HCT116 (cell line): ENCODE data around the gene IQGAP2. TPM values are rescaled to one million over a fixed set of nuclear protein-coding genes. Genes with fewer than 3 reads are reported as not detected.
A peak's percentile ranks its signal among the peaks of the same experiment; 100 is the strongest.

ENCODE experiments used
- ATAC-seq: fragments of 200-7000 bp; cut with Tn5 transposase; 2 replicates; pipeline ENCODE4 v1.9.1; 2020; ENCODE audit warnings: mild to moderate bottlenecking, moderate library complexity
- BruUV-seq: library from RNA; stranded (reverse); fragments of 400-500 nt; replicated peaks from 2 replicates; lab custom pipeline; 2021; lab: Mats Ljungman, UMichigan
- CTCF ChIA-PET: fragments of 300-600 bp; sonication (Branson Sonifier 250); formaldehyde crosslinking; loops from one replicate; lab custom pipeline; 2021; ENCODE audit warnings: antibody characterized with exemption; lab: Charles Lee
- POLR2A ChIA-PET: fragments of 300-600, 350-600 bp; sonication (Branson Sonifier 250); formaldehyde crosslinking; loops from one replicate; lab custom pipeline; 2021; ENCODE audit warnings: antibody characterized with exemption; lab: Charles Lee
- RAD21 ChIA-PET, 2 experiments: fragments of 300-600 bp; sonication (Branson Sonifier 250); formaldehyde crosslinking; loops; one replicate each; lab custom pipeline; 2023; ENCODE audit warnings: low total read pairs in 2 of 2; ENCODE audit not compliant: uncharacterized antibody in 2 of 2, unreplicated experiment in 2 of 2, low non-redundant PET in 1 of 2; lab: Charles Lee
- DNase-seq: peaks from one replicate; pipeline ENCODE4 v3.0.0-alpha.2; 2010; ENCODE audit warnings: low read depth, low spot score
- H2AFZ ChIP-seq: fragments of 200-600 bp; shearing (Covaris generic), sonication (generic); 2 replicates; pipeline ENCODE4 v1.6.1; 2017; ENCODE audit warnings: low read depth, mixed run types, mixed read lengths, antibody characterized with exemption, low read length; ENCODE audit not compliant: poor library complexity, severe bottlenecking
- H3K27ac ChIP-seq: 2 replicates; pipeline ENCODE4 v1.5.1; 2012; ENCODE audit warnings: low read depth, low read length
- H3K27me3 ChIP-seq: fragments of 200-600 bp; sonication (generic); 2 replicates; pipeline ENCODE4 v1.6.1; 2016; ENCODE audit warnings: mixed run types, low read length, mixed read lengths; ENCODE audit not compliant: insufficient read depth
- H3K36me3 ChIP-seq, 2 experiments: fragments of 200-500 bp in 1 of 2; fragments of 200-600 bp in 1 of 2; sonication (Bioruptor generic) in 1 of 2; sonication (generic) in 1 of 2; 2 replicates each; pipeline versions ENCODE4 v1.5.1 to v1.6.1; 2014 to 2016; ENCODE audit warnings: low read length in 2 of 2, inconsistent platforms in 1 of 2, mixed read lengths in 1 of 2, mixed run types in 1 of 2; ENCODE audit not compliant: insufficient read depth in 2 of 2, control insufficient read depth in 1 of 2
- H3K4me1 ChIP-seq, 2 experiments: fragments of 200-600 bp in 1 of 2; sonication (generic) in 1 of 2; 2 replicates each; pipeline versions ENCODE4 v1.5.1 to v1.6.1; 2012 to 2017; ENCODE audit warnings: low read length in 2 of 2, inconsistent platforms in 1 of 2, mild to moderate bottlenecking in 1 of 2, mixed read lengths in 1 of 2, mixed run types in 1 of 2, moderate library complexity in 1 of 2; ENCODE audit not compliant: insufficient read depth in 2 of 2, control insufficient read depth in 1 of 2
- H3K4me2 ChIP-seq: fragments of 200-600 bp; sonication (generic); 2 replicates; pipeline ENCODE4 v1.6.1; 2017; ENCODE audit warnings: mixed run types, low read length, mixed read lengths
- H3K4me3 ChIP-seq, 2 experiments: fragments of 200-600 bp in 1 of 2; sonication (generic) in 1 of 2; replicated peaks in 1 of 2; 2 replicates each; pipeline ENCODE4 v1.5.1; 2011 to 2016; ENCODE audit warnings: low read length in 2 of 2, control low read depth in 1 of 2, low read depth in 1 of 2, mild to moderate bottlenecking in 1 of 2, mixed read lengths in 1 of 2, mixed run types in 1 of 2
- H3K79me2 ChIP-seq: fragments of 200-600 bp; sonication (generic); 2 replicates; pipeline ENCODE4 v1.6.1; 2017; ENCODE audit warnings: mild to moderate bottlenecking, mixed run types, low read length, moderate library complexity, mixed read lengths; ENCODE audit not compliant: insufficient read depth
- H3K9ac ChIP-seq: fragments of 200-600 bp; sonication (generic); 2 replicates; pipeline ENCODE4 v1.6.1; 2016; ENCODE audit warnings: low read length, mixed read lengths
- H3K9me2 ChIP-seq: fragments of 200-600 bp; sonication (generic), shearing (Covaris generic); 2 replicates; pipeline ENCODE4 v1.6.1; 2017; ENCODE audit warnings: mixed run types, mild to moderate bottlenecking, moderate library complexity; ENCODE audit not compliant: insufficient read depth
- H3K9me3 ChIP-seq, 2 experiments: fragments of 200-500 bp in 1 of 2; fragments of 200-600 bp in 1 of 2; sonication (Bioruptor generic) in 1 of 2; sonication (generic) in 1 of 2; 2 replicates each; pipeline ENCODE4 v1.6.1; 2014 to 2017; ENCODE audit warnings: low read length in 2 of 2, mixed read lengths in 2 of 2, inconsistent platforms in 1 of 2, low read depth in 1 of 2, mild to moderate bottlenecking in 1 of 2, mixed run types in 1 of 2, moderate library complexity in 1 of 2; ENCODE audit not compliant: control insufficient read depth in 1 of 2, insufficient read depth in 1 of 2
- H4K20me1 ChIP-seq: fragments of 200-600 bp; sonication (generic), shearing (Covaris generic); 2 replicates; pipeline ENCODE4 v1.6.1; 2017; ENCODE audit warnings: mixed run types, mild to moderate bottlenecking, moderate library complexity; ENCODE audit not compliant: insufficient read depth
- ATF3 ChIP-seq: IDR thresholded peaks from 2 replicates; pipeline ENCODE4 v1.6.1; 2012
- CBX3 ChIP-seq: IDR thresholded peaks from 2 replicates; pipeline ENCODE4 v1.6.1; 2012; ENCODE audit warnings: low read depth
- CEBPB ChIP-seq: IDR thresholded peaks from 2 replicates; pipeline ENCODE4 v1.6.1; 2012; ENCODE audit warnings: low read depth
- CTCF ChIP-seq, 3 experiments: fragments of 200-600 bp in 1 of 3; sonication (generic) in 1 of 3; IDR thresholded peaks in 2 of 3; conservative IDR thresholded peaks in 1 of 3; 2 replicates each; pipeline ENCODE4 v1.5.1; 2012 to 2017; ENCODE audit warnings: low read depth in 2 of 3, low read length in 2 of 3, antibody characterized with exemption in 1 of 3, borderline replicate concordance in 1 of 3, control low read depth in 1 of 3, mild to moderate bottlenecking in 1 of 3, mixed read lengths in 1 of 3, mixed run types in 1 of 3, moderate library complexity in 1 of 3; ENCODE audit not compliant: insufficient read depth in 1 of 3
- EGR1 ChIP-seq: IDR thresholded peaks from 2 replicates; pipeline ENCODE4 v1.6.1; 2012; ENCODE audit warnings: low read depth
- ELF1 ChIP-seq: IDR thresholded peaks from 2 replicates; pipeline ENCODE4 v1.6.1; 2012; ENCODE audit warnings: low read depth, borderline replicate concordance
- EZH2phosphoT487 ChIP-seq: fragments of 200-600 bp; IDR thresholded peaks from 2 replicates; pipeline ENCODE4 v1.6.1; 2018; ENCODE audit warnings: antibody characterized with exemption, borderline replicate concordance
- FOSL1 ChIP-seq: IDR thresholded peaks from 2 replicates; pipeline ENCODE4 v1.6.1; 2012; ENCODE audit warnings: low read depth
- JUND ChIP-seq: IDR thresholded peaks from 2 replicates; pipeline ENCODE4 v1.6.1; 2012
- MAX ChIP-seq: IDR thresholded peaks from 2 replicates; pipeline ENCODE4 v1.6.1; 2012
- POLR2A ChIP-seq: IDR thresholded peaks from 2 replicates; pipeline ENCODE4 v1.7.0; 2011; ENCODE audit warnings: borderline replicate concordance; ENCODE audit not compliant: insufficient read depth, insufficient read length; ENCODE audit errors: extremely low read depth
- POLR2AphosphoS5 ChIP-seq: IDR thresholded peaks from 2 replicates; pipeline ENCODE4 v1.6.1; 2011; ENCODE audit warnings: mild to moderate bottlenecking, low read depth, low read length, moderate library complexity
- RAD21 ChIP-seq: IDR thresholded peaks from 2 replicates; pipeline ENCODE4 v1.6.1; 2012; ENCODE audit warnings: low read depth, mild to moderate bottlenecking
- SIN3A ChIP-seq: IDR thresholded peaks from 2 replicates; pipeline ENCODE4 v1.6.1; 2012; ENCODE audit warnings: low read depth
- SRF ChIP-seq: IDR thresholded peaks from 2 replicates; pipeline ENCODE4 v1.6.1; 2012; ENCODE audit warnings: low read depth
- TCF7L2 ChIP-seq: IDR thresholded peaks from 2 replicates; pipeline ENCODE4 v1.7.0; 2011; ENCODE audit warnings: borderline replicate concordance, inconsistent platforms; ENCODE audit not compliant: insufficient read depth, insufficient read length; ENCODE audit errors: extremely low read depth
- YY1 ChIP-seq: IDR thresholded peaks from 2 replicates; pipeline ENCODE4 v1.6.1; 2011; ENCODE audit warnings: low read length, low read depth, moderate library complexity, mild to moderate bottlenecking; ENCODE audit not compliant: insufficient replicate concordance; ENCODE audit errors: extremely low read depth
- ZBTB33 ChIP-seq: IDR thresholded peaks from 2 replicates; pipeline ENCODE4 v1.6.1; 2011; ENCODE audit warnings: mild to moderate bottlenecking, low read length, moderate library complexity; ENCODE audit not compliant: insufficient replicate concordance; ENCODE audit errors: extremely low read depth
- ZFX ChIP-seq: fragments of 450-650 bp; IDR thresholded peaks from 2 replicates; pipeline ENCODE4 v1.6.1; 2017
- ZNF274 ChIP-seq: fragments of 200-500 bp; sonication (Bioruptor generic); IDR thresholded peaks from 2 replicates; pipeline ENCODE4 v1.6.1; 2014; ENCODE audit warnings: mild to moderate bottlenecking, low read depth, low read length, inconsistent platforms
- intact Hi-C: fragments of 100-400 bp; cut with micrococcal nuclease; formaldehyde crosslinking; loops from 2 replicates; pipeline ENCODE4 v1.10.0; 2022
- total RNA-seq: library from RNA; stranded (reverse); gene quantifications from one replicate; pipeline ENCODE4 v1.2.1, GENCODE V29; 2021; ENCODE audit not compliant: unreplicated experiment

IQGAP2 gene
- total RNA-seq, 1 experiment from 2014 or later, result 2.0 TPM

GRCh38 chr5:76685704-76686103, 282.6 kb downstream of the IQGAP2 start:
- intact Hi-C loops, result no loop called here
- Histone ChIP-seq H3K27me3 (no peaks in the 10 kb centered on the region), H3K79me2 (no peaks in the 10 kb centered on the region), H3K9ac (no peak overlapping the region), H2AFZ (peak overlapping the region; percentile 22), H3K27ac (no peak overlapping the region), H3K4me1 (peaks cover 14 to 25% of the 10 kb centered on the region in 2 experiments), H3K36me3 (no peaks in the 10 kb centered on the region), H4K20me1 (no peaks in the 10 kb centered on the region), H3K4me2 (no peak overlapping the region), H3K9me3 (no peaks in the 10 kb centered on the region), H3K4me3 (no peak overlapping the region), H3K9me2 (0 out of 2 replicates have a peak, but pooled peaks cover 3% of the 10 kb centered on the region)
- no TSS peak for BruUV-seq
- DNase-seq, result no peak
- POLR2A ChIA-PET, result no interaction called here
- RAD21 ChIA-PET, result no interaction called here
- TF ChIP-seq SRF (no peak), MAX (no peak), ZBTB33 (no peak), SIN3A (no peak), ZNF274 (no peak), CTCF (IDR thresholded peaks at IDR 0.05 in 2 of 3, conservative IDR thresholded peaks at IDR 0.05 in 1 of 3; ENCODE audit: borderline replicate concordance in 1 of 3, insufficient read depth in 1 of 3, low read depth in 2 of 3, low read length in 2 of 3) (no peak), POLR2AphosphoS5 (no peak), RAD21 (no peak), EZH2phosphoT487 (no peak), EGR1 (no peak), YY1 (no peak), ATF3 (no peak), FOSL1 (no peak), ELF1 (no peak), POLR2A (no peak), ZFX (no peak), CEBPB (no peak), JUND (no peak), TCF7L2 (no peak), CBX3 (no peak)
- ATAC-seq, result no peak
- CTCF ChIA-PET, result no interaction called here
